Progenitor cell of endocrine pancreas (in vitro differentiated cells): ENCODE data around the gene DIP2A. TPM values are rescaled to one million over a fixed set of nuclear protein-coding genes. Genes with fewer than 3 reads are reported as not detected.
"Not testable (repeated sequence)": the region's sequence is repeated elsewhere in the genome, so short reads cannot be mapped to it uniquely, and the experiment has no call there.

Source experiments
- DNase-seq: peaks from one replicate; pipeline ENCODE4 v3.0.0; 2021; ENCODE audit warnings: low spot score; ENCODE audit not compliant: unreplicated experiment
- H3K27ac Mint-ChIP-seq: 2 replicates; pipeline ENCODE4 v1.8.0; 2021; ENCODE audit warnings: mild to moderate bottlenecking, moderate library complexity, mixed read lengths
- H3K27me3 Mint-ChIP-seq: 2 replicates; pipeline ENCODE4 v1.8.0; 2021; ENCODE audit warnings: mixed read lengths
- H3K36me3 Mint-ChIP-seq: 2 replicates; pipeline ENCODE4 v1.8.0; 2022; ENCODE audit warnings: mixed read lengths; ENCODE audit not compliant: insufficient read depth
- H3K4me1 Mint-ChIP-seq: 2 replicates; pipeline ENCODE4 v1.8.0; 2021; ENCODE audit warnings: low read depth, mixed read lengths
- H3K4me3 Mint-ChIP-seq: 2 replicates; pipeline ENCODE4 v1.8.0; 2021; ENCODE audit warnings: low read depth, mild to moderate bottlenecking, moderate library complexity, mixed read lengths
- H3K9me3 Mint-ChIP-seq: 2 replicates; pipeline ENCODE4 v1.8.0; 2021; ENCODE audit warnings: low read depth, mixed read lengths
- total RNA-seq: library from RNA; stranded (reverse); gene quantifications from 2 replicates; pipeline ENCODE4 v1.2.1, GENCODE V29; 2021
- TF ChIP-seq, protein P1 (sequence below): fragments of 200-600 bp; sonication (generic); IDR thresholded peaks from one replicate; pipeline ENCODE4 v1.5.0; 2021; ENCODE audit warnings: antibody characterized with exemption, mild to moderate bottlenecking; ENCODE audit not compliant: unreplicated experiment

DIP2A gene
- total RNA-seq, 1 donor from 2014 or later = 70.2 TPM

- Mint-ChIP-seq H3K4me1 (no peaks in the 10 kb centered on the region), H3K9me3 (no peaks in the 10 kb centered on the region), H3K27me3 (no peaks in the 10 kb centered on the region), H3K27ac (peak overlapping the region; percentile 33), H3K36me3 (peaks cover 25% of the 10 kb centered on the region), H3K4me3 (no peak overlapping the region)
- TF ChIP-seq, protein P1, sequence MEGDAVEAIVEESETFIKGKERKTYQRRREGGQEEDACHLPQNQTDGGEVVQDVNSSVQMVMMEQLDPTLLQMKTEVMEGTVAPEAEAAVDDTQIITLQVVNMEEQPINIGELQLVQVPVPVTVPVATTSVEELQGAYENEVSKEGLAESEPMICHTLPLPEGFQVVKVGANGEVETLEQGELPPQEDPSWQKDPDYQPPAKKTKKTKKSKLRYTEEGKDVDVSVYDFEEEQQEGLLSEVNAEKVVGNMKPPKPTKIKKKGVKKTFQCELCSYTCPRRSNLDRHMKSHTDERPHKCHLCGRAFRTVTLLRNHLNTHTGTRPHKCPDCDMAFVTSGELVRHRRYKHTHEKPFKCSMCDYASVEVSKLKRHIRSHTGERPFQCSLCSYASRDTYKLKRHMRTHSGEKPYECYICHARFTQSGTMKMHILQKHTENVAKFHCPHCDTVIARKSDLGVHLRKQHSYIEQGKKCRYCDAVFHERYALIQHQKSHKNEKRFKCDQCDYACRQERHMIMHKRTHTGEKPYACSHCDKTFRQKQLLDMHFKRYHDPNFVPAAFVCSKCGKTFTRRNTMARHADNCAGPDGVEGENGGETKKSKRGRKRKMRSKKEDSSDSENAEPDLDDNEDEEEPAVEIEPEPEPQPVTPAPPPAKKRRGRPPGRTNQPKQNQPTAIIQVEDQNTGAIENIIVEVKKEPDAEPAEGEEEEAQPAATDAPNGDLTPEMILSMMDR = no peak
- no peak for DNase-seq
Measured at GRCh38 chr21:46509741-46510502, 51.2 kb downstream of the DIP2A start.

- Mint-ChIP-seq H3K4me1 (peaks cover 6% of the 10 kb centered on the region), H3K9me3 (peaks cover 4% of the 10 kb centered on the region), H3K27me3 (no peaks in the 10 kb centered on the region), H3K36me3 (peaks cover 31% of the 10 kb centered on the region), H3K27ac (no peak overlapping the region), H3K4me3 (no peak overlapping the region)
- TF ChIP-seq, protein P1 = no peak
- DNase-seq = no peak
Measured at GRCh38 chr21:46515109-46515508, 56.4 kb downstream of the DIP2A start.

DNA sequence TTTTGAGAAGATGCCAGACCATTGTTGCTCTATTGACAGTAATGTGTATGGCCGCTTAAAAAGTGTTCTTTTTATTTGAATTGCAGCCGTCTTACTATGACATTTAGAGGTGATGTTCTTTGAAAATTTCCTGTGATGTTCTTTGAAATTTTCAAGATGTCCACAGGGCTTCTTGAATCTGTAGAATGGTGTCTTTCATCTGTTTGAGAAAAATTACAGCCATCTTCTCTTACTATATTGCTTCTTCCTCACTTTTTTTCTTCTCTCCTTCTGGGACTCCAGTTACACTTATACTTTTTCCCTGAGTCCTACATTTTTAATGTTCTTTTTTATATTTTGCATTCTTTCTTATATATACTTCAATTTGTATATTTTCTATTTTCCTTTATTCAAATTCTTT, 57.4 kb downstream of the DIP2A start:
- Mint-ChIP-seq H3K36me3 (peaks cover 32% of the 10 kb centered on the region), H3K27me3 (no peaks in the 10 kb centered on the region), H3K4me3 (no peak overlapping the region), H3K27ac (no peak overlapping the region), H3K9me3 (peaks cover 4% of the 10 kb centered on the region), H3K4me1 (peaks cover 6% of the 10 kb centered on the region)
- TF ChIP-seq, protein P1 = no peak
- DNase-seq = no peak

- H3K4me1 Mint-ChIP-seq = peaks cover 6% of the 10 kb centered on the region
- no peak overlapping the region for H3K27ac Mint-ChIP-seq
- peaks cover 4% of the 10 kb centered on the region for H3K9me3 Mint-ChIP-seq
- no peaks in the 10 kb centered on the region for H3K27me3 Mint-ChIP-seq
- H3K4me3 Mint-ChIP-seq = no peak overlapping the region
- TF ChIP-seq, protein P1 = no peak
- peaks cover 33% of the 10 kb centered on the region for H3K36me3 Mint-ChIP-seq
- no peak for DNase-seq
Measured at GRCh38 chr21:46517361-46517760, 58.7 kb downstream of the DIP2A start.

- Mint-ChIP-seq H3K36me3 (peaks cover 28% of the 10 kb centered on the region), H3K9me3 (peaks cover 4% of the 10 kb centered on the region), H3K4me1 (peaks cover 6% of the 10 kb centered on the region), H3K27ac (peak overlapping the region; percentile 42), H3K4me3 (no peak overlapping the region), H3K27me3 (no peaks in the 10 kb centered on the region)
- TF ChIP-seq, protein P1 = no peak
- no peak for DNase-seq
Measured at GRCh38 chr21:46518983-46519583, 60.4 kb downstream of the DIP2A start.

- H3K27ac Mint-ChIP-seq, H3K36me3 Mint-ChIP-seq, DNase-seq, H3K9me3 Mint-ChIP-seq, H3K4me3 Mint-ChIP-seq, H3K4me1 Mint-ChIP-seq, H3K27me3 Mint-ChIP-seq: not testable (repeated sequence)
Measured at GRCh38 chr21:46527393-46527792, 68.7 kb downstream of the DIP2A start.
